Erythroblast (primary cell): ENCODE data around the gene C7orf33.

Source experiments
- GATA1 ChIP-seq: IDR thresholded peaks from 2 replicates; pipeline ENCODE4 v1.6.1; 2011; ENCODE audit warnings: low read depth, mild to moderate bottlenecking, control low read depth, low read length, moderate library complexity
- POLR2A ChIP-seq: IDR thresholded peaks from 2 replicates; pipeline ENCODE4 v1.6.1; 2011; ENCODE audit warnings: mild to moderate bottlenecking, low read length

GRCh38 chr7:148609045-148609725 lies 18.6 kb downstream of the C7orf33 start:
- TF ChIP-seq POLR2A, result no peak
- TF ChIP-seq GATA1, result no peak
